HG02884 (cell line): ENCODE measurements around the gene PITX2.

ENCODE experiments used
- ATAC-seq: cut with Tn5 transposase; IDR thresholded peaks from one replicate; pipeline ENCODE4 v1.9.1; 2021; ENCODE audit warnings: mild to moderate bottlenecking, moderate library complexity; ENCODE audit not compliant: unreplicated experiment

Gene PITX2

GRCh38 chr4:110622841-110623717, at the start of gene PITX2:
Gene PITX2, minus strand, starts transcription at chr4:110623077. Its CDS starts 617 bp downstream, at chr4:110622460.
- peak; percentile 82 for ATAC-seq

GRCh38 chr4:110671679-110672078, 48.8 kb upstream of the PITX2 start:
- ATAC-seq, result no peak

GRCh38 chr4:110669663-110670062, 46.8 kb upstream of the PITX2 start:
- ATAC-seq, result no peak

- no peak for ATAC-seq
These were observed 45.8 kb upstream of the PITX2 start for GRCh38 chr4:110668463-110669235.

GRCh38 chr4:110667670-110668069, 44.8 kb upstream of the PITX2 start:
- ATAC-seq, result no peak

GRCh38 chr4:110666030-110666429, 43.2 kb upstream of the PITX2 start:
- ATAC-seq, result no peak

- ATAC-seq, result no peak
These were observed 41.0 kb upstream of the PITX2 start for GRCh38 chr4:110663738-110664444.

- ATAC-seq, result no peak
These were observed 40.3 kb upstream of the PITX2 start for GRCh38 chr4:110663206-110663605.

- ATAC-seq, result no peak
These were observed 37.9 kb upstream of the PITX2 start for GRCh38 chr4:110660755-110661154.

GRCh38 chr4:110654254-110654635, 31.4 kb upstream of the PITX2 start:
- no peak for ATAC-seq

- no peak for ATAC-seq
These were observed 30.7 kb upstream of the PITX2 start for GRCh38 chr4:110653321-110654253.

GRCh38 chr4:110644008-110644407, 21.1 kb upstream of the PITX2 start:
- ATAC-seq, result no peak

GRCh38 chr4:110643096-110643495, 20.2 kb upstream of the PITX2 start:
- ATAC-seq, result no peak

GRCh38 chr4:110641218-110641617, 18.3 kb upstream of the PITX2 start:
- no peak for ATAC-seq

GRCh38 chr4:110640576-110640975, 17.7 kb upstream of the PITX2 start:
- ATAC-seq, result no peak

GRCh38 chr4:110639207-110640090, 16.6 kb upstream of the PITX2 start:
- no peak for ATAC-seq

GRCh38 chr4:110638089-110638746, 15.3 kb upstream of the PITX2 start:
- no peak for ATAC-seq

- no peak for ATAC-seq
These were observed 14.7 kb upstream of the PITX2 start for GRCh38 chr4:110637408-110638088.
